ENCODE measurements around the gene ASGR1.

DNA sequence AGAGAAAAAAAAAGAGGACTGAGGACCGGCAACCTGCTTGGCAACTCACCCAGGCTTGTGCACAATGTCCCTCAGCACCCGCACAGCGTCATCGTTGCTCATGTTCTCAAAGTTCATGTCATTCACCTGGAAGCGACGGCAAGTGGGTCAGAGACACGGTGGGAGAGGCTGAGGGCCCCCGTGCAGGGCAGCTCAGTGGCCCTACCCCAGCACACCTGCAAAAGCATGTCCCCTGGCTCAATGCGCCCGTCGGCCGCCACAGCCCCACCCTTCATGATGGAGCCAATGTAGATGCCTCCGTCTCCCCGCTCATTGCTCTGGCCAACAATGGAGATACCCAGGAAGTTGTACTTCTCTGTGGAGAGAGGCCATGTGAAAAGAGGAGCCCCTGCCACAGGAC is 49.8 kb upstream of the ASGR1 start:
- TF ChIP-seq, protein P1, sequence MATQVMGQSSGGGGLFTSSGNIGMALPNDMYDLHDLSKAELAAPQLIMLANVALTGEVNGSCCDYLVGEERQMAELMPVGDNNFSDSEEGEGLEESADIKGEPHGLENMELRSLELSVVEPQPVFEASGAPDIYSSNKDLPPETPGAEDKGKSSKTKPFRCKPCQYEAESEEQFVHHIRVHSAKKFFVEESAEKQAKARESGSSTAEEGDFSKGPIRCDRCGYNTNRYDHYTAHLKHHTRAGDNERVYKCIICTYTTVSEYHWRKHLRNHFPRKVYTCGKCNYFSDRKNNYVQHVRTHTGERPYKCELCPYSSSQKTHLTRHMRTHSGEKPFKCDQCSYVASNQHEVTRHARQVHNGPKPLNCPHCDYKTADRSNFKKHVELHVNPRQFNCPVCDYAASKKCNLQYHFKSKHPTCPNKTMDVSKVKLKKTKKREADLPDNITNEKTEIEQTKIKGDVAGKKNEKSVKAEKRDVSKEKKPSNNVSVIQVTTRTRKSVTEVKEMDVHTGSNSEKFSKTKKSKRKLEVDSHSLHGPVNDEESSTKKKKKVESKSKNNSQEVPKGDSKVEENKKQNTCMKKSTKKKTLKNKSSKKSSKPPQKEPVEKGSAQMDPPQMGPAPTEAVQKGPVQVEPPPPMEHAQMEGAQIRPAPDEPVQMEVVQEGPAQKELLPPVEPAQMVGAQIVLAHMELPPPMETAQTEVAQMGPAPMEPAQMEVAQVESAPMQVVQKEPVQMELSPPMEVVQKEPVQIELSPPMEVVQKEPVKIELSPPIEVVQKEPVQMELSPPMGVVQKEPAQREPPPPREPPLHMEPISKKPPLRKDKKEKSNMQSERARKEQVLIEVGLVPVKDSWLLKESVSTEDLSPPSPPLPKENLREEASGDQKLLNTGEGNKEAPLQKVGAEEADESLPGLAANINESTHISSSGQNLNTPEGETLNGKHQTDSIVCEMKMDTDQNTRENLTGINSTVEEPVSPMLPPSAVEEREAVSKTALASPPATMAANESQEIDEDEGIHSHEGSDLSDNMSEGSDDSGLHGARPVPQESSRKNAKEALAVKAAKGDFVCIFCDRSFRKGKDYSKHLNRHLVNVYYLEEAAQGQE (IDR thresholded peaks at IDR 0.05; ENCODE audit: insufficient read depth in 1 of 2, low read depth in 2 of 2, low read length in 1 of 2) = no peak
- TF ChIP-seq, protein P2, sequence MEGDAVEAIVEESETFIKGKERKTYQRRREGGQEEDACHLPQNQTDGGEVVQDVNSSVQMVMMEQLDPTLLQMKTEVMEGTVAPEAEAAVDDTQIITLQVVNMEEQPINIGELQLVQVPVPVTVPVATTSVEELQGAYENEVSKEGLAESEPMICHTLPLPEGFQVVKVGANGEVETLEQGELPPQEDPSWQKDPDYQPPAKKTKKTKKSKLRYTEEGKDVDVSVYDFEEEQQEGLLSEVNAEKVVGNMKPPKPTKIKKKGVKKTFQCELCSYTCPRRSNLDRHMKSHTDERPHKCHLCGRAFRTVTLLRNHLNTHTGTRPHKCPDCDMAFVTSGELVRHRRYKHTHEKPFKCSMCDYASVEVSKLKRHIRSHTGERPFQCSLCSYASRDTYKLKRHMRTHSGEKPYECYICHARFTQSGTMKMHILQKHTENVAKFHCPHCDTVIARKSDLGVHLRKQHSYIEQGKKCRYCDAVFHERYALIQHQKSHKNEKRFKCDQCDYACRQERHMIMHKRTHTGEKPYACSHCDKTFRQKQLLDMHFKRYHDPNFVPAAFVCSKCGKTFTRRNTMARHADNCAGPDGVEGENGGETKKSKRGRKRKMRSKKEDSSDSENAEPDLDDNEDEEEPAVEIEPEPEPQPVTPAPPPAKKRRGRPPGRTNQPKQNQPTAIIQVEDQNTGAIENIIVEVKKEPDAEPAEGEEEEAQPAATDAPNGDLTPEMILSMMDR (IDR thresholded peaks at IDR 0.05) = no peak
- no peak for TF ChIP-seq POLR2AphosphoS5 (IDR thresholded peaks at IDR 0.05; ENCODE audit: low read depth, low read length)
- TF ChIP-seq SIN3A (IDR thresholded peaks at IDR 0.05; ENCODE audit: borderline replicate concordance, insufficient read depth, low read depth, low read length) = no peak
- TF ChIP-seq TCF7L2 (IDR thresholded peaks at IDR 0.05; ENCODE audit: low read depth, low read length) = no peak
